Mammary epithelial cell (primary cell): ENCODE measurements around the gene MSI2.

ENCODE experiments used
- EZH2 ChIP-seq: IDR thresholded peaks from 2 replicates; pipeline ENCODE4 v1.6.1; 2012; ENCODE audit warnings: low read length, inconsistent platforms, borderline replicate concordance
- TF ChIP-seq, protein P1 (sequence below), 2 donors: IDR thresholded peaks in 1 of 2; conservative IDR thresholded peaks in 1 of 2; 2 replicates each; pipeline ENCODE4 v1.5.1; 2011 to 2012; ENCODE audit warnings: inconsistent platforms in 2 of 2, low read length in 2 of 2, mild to moderate bottlenecking in 2 of 2, control low read depth in 1 of 2, low read depth in 1 of 2; ENCODE audit not compliant: insufficient read depth in 1 of 2; ENCODE audit errors: extremely low read depth in 1 of 2

DNA sequence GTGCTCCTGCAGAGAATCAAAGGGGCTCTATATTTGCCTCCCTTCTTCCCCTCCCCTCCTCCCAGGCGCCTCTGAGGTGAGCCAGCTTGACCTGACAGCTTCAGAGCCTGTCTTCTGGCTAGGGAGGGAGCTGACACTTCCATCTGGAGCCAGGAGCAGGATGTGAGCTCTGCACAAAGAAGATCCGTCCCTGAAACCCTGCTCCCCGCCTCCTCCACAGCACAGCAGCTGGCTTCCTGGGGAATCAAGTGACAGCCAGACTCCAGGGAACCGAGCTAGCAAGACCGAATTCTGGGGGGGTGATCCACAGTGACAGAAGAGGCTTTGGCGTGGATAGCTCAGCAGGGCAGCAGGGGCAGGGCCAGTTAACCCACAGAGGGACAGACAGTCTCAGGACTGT is 451.6 kb downstream of the MSI2 start:
- TF ChIP-seq, protein P1, sequence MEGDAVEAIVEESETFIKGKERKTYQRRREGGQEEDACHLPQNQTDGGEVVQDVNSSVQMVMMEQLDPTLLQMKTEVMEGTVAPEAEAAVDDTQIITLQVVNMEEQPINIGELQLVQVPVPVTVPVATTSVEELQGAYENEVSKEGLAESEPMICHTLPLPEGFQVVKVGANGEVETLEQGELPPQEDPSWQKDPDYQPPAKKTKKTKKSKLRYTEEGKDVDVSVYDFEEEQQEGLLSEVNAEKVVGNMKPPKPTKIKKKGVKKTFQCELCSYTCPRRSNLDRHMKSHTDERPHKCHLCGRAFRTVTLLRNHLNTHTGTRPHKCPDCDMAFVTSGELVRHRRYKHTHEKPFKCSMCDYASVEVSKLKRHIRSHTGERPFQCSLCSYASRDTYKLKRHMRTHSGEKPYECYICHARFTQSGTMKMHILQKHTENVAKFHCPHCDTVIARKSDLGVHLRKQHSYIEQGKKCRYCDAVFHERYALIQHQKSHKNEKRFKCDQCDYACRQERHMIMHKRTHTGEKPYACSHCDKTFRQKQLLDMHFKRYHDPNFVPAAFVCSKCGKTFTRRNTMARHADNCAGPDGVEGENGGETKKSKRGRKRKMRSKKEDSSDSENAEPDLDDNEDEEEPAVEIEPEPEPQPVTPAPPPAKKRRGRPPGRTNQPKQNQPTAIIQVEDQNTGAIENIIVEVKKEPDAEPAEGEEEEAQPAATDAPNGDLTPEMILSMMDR (conservative IDR thresholded peaks at IDR 0.05 in 1 of 2, IDR thresholded peaks at IDR 0.05 in 1 of 2; ENCODE audit: extremely low read depth in 1 of 2, insufficient read depth in 1 of 2, low read depth in 1 of 2, low read length in 2 of 2) = no peak
- no peak for TF ChIP-seq EZH2
